SH-SY5Y (cell line): Measurements from ENCODE around the gene RABGAP1.

Experiments
- GATA2 ChIP-seq: IDR thresholded peaks from 2 replicates; pipeline ENCODE4 v1.6.1; 2011; ENCODE audit warnings: mild to moderate bottlenecking, low read depth, low read length
- GATA3 ChIP-seq: IDR thresholded peaks from 2 replicates; pipeline ENCODE4 v1.6.1; 2011; ENCODE audit warnings: low read depth, mild to moderate bottlenecking, low read length, moderate library complexity

RABGAP1 gene

GRCh38 chr9:122940749-122941581 lies at the start of gene RABGAP1:
Gene RABGAP1, plus strand, starts transcription at chr9:122941020. Its CDS starts 16,040 bp downstream, at chr9:122957060.
- no peak for TF ChIP-seq GATA3
- no peak for TF ChIP-seq GATA2

- no peak for TF ChIP-seq GATA2
- no peak for TF ChIP-seq GATA3
Measured at GRCh38 chr9:122897969-122898368, 42.9 kb upstream of the RABGAP1 start.

GRCh38 chr9:122900791-122901190 lies 40.0 kb upstream of the RABGAP1 start:
- TF ChIP-seq GATA2 (no peak), GATA3 (no peak)

GRCh38 chr9:122904466-122904822 lies 36.4 kb upstream of the RABGAP1 start:
- TF ChIP-seq GATA2, result no peak
- no peak for TF ChIP-seq GATA3

- no peak for TF ChIP-seq GATA3
- TF ChIP-seq GATA2, result no peak
Measured at GRCh38 chr9:122904823-122905710, 35.8 kb upstream of the RABGAP1 start, which contains the start of gene RC3H2. Gene RC3H2, minus strand, starts transcription at chr9:122905359. Its CDS starts 7,850 bp downstream, at chr9:122897509.

GRCh38 chr9:122912671-122912963 lies 28.2 kb upstream of the RABGAP1 start:
- TF ChIP-seq GATA2, result no peak
- no peak for TF ChIP-seq GATA3

- TF ChIP-seq GATA3 (no peak), GATA2 (no peak)
Measured at GRCh38 chr9:122912964-122913673, 27.7 kb upstream of the RABGAP1 start, which contains the start of gene ZBTB6. Gene ZBTB6, minus strand, starts transcription at chr9:122913323. Its CDS starts 1,251 bp downstream, at chr9:122912072.

GRCh38 chr9:122918310-122918709 lies 22.5 kb upstream of the RABGAP1 start:
- TF ChIP-seq GATA3 (no peak), GATA2 (no peak)

GRCh38 chr9:122922713-122923112 lies 18.1 kb upstream of the RABGAP1 start:
- TF ChIP-seq GATA2 (no peak), GATA3 (no peak)

- TF ChIP-seq GATA3 (no peak), GATA2 (no peak)
Measured at GRCh38 chr9:122923947-122924346, 16.9 kb upstream of the RABGAP1 start.

GRCh38 chr9:122929796-122930354 lies 10.9 kb upstream of the RABGAP1 start:
- no peak for TF ChIP-seq GATA2
- TF ChIP-seq GATA3, result no peak

- TF ChIP-seq GATA2 (no peak), GATA3 (no peak)
Measured at GRCh38 chr9:122930541-122931225, 10.1 kb upstream of the RABGAP1 start.

GRCh38 chr9:122931226-122932121 lies 9.3 kb upstream of the RABGAP1 start, which contains the start of gene ZBTB26:
Gene ZBTB26, minus strand, starts transcription at chr9:122931512. Its CDS starts 11,578 bp downstream, at chr9:122919934.
- TF ChIP-seq GATA3 (no peak), GATA2 (no peak; the same call in 1 of the 2 replicates)
